Measurements from ENCODE around the gene ELL. TPM values are rescaled to one million over a fixed set of nuclear protein-coding genes. Genes with fewer than 3 reads are reported as not detected.

Gene ELL
- total RNA-seq, 4 donors from 2014 or later, result 21.8 to 30.8 (median 27.3) TPM

DNA sequence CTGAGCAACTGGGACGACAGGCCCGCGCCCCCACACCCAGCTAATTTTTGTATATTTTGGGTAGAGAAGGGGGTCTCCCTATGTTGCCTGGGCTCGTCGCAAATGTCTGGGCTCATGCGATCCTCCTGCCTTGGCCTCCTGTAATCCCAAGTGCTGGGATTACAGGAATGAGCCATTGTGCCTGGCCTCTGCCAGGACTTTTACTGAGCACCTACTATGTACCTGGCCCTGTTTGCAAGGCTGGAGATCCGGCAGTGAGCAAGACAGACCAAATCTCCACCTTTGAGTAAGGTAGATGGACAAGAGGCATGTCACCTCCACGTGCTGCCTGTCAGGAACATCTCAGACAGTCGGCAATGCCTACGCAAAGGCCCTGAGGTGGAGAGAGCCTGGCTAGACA, 14.6 kb upstream of the ELL start:
- Histone ChIP-seq H3K27me3 (no peaks in the 10 kb centered on the region), H3K36me3 (peaks cover 0 to 81% of the 10 kb centered on the region in 2 donors), H3K27ac (no peak overlapping the region), H3K4me1 (no peaks in the 10 kb centered on the region), H3K9me3 (no peaks in the 10 kb centered on the region), H3K4me3 (no peak overlapping the region)
- in situ Hi-C loops (cut with MboI; ENCODE audit: low sequenced_read_pairs in 4 of 4) (no loop called here), intact Hi-C loops (cut with DNase I; ENCODE audit: low total_unique reads) (no loop called here)
- ATAC-seq (no peak), DNase-seq (no peak)
- no peak for TF ChIP-seq POLR2A (IDR thresholded peaks at IDR 0.05)
- TF ChIP-seq, protein P1, sequence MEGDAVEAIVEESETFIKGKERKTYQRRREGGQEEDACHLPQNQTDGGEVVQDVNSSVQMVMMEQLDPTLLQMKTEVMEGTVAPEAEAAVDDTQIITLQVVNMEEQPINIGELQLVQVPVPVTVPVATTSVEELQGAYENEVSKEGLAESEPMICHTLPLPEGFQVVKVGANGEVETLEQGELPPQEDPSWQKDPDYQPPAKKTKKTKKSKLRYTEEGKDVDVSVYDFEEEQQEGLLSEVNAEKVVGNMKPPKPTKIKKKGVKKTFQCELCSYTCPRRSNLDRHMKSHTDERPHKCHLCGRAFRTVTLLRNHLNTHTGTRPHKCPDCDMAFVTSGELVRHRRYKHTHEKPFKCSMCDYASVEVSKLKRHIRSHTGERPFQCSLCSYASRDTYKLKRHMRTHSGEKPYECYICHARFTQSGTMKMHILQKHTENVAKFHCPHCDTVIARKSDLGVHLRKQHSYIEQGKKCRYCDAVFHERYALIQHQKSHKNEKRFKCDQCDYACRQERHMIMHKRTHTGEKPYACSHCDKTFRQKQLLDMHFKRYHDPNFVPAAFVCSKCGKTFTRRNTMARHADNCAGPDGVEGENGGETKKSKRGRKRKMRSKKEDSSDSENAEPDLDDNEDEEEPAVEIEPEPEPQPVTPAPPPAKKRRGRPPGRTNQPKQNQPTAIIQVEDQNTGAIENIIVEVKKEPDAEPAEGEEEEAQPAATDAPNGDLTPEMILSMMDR (IDR thresholded peaks at IDR 0.05 in 4 of 5, conservative IDR thresholded peaks at IDR 0.05 in 1 of 5), result no peak

DNA sequence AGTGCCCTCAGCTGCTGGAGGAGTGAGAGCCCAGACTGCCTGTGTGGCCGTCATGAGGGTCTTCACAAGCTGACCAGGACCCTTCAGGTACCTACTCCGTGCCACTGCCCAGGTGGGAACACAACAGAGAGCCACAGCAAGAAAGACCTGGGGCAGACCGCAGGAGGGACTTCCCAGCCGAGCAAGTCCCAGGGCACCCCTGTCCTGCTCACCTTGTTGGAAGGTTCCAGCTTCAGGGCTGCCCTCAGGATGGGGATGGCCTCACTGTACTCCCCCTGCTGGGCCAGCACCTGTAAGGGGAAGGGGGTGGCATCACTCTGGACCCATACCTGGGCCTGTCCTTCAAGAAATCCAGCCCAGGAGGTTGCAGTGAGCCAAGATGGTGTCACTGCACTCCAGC, 11.2 kb upstream of the ELL start:
- ATAC-seq (no peak), DNase-seq (no peak)
- intact Hi-C loops (cut with DNase I; ENCODE audit: low total_unique reads) (no loop called here), in situ Hi-C loops (cut with MboI; ENCODE audit: low sequenced_read_pairs in 4 of 4) (no loop called here)
- Histone ChIP-seq H3K9me3 (no peaks in the 10 kb centered on the region), H3K36me3 (peaks cover 0 to 58% of the 10 kb centered on the region in 2 donors), H3K4me3 (no peak overlapping the region), H3K27ac (no peak overlapping the region), H3K27me3 (no peaks in the 10 kb centered on the region), H3K4me1 (no peaks in the 10 kb centered on the region)
- no peak for TF ChIP-seq POLR2A (IDR thresholded peaks at IDR 0.05)
- TF ChIP-seq, protein P1 (IDR thresholded peaks at IDR 0.05 in 4 of 5, conservative IDR thresholded peaks at IDR 0.05 in 1 of 5), result no peak

DNA sequence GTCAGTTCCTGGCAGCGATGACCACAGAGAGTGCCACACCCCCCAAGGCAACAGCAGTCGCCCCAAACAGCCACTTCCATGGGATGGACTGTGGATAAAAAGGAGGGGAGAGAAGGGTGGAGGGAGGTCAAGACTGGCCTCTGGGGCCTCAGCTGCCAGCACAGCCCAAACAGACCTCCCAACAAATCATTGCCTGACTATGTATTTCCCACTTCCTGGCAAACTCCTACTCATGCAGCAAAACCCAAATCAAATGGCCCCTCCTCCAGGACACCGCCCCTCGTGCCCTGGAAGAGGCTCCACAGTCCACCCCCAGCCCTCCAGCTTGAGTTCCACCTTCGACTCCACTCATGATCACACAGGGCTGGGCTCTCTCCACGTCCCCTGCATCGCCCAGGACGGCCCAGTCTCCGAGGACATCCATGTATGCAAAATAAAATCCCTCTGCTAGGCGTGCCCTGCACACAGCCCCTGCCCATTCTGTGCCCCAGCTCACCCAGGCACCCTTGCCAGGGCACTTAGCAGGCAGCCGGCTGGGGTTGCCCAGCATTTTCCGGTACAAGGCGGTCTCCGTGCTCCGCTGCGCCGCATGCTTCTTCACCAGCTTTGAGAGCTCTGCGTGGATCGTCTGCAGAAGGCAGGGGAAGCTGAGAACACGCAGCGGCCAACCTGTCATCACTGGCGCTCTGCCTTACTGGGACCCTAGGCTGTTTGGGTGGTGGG, 10.5 kb upstream of the ELL start:
- TF ChIP-seq POLR2A (IDR thresholded peaks at IDR 0.05), result no peak
- TF ChIP-seq, protein P1 (IDR thresholded peaks at IDR 0.05 in 4 of 5, conservative IDR thresholded peaks at IDR 0.05 in 1 of 5), result no peak
- DNase-seq, result no peak
- in situ Hi-C loops (cut with MboI; ENCODE audit: low sequenced_read_pairs in 4 of 4), result no loop called here
- no peaks in the 10 kb centered on the region for H3K9me3 ChIP-seq
- H3K27me3 ChIP-seq, result no peaks in the 10 kb centered on the region
- H3K4me1 ChIP-seq, result no peaks in the 10 kb centered on the region
- no peak overlapping the region for H3K27ac ChIP-seq
- H3K4me3 ChIP-seq, result no peak overlapping the region
- intact Hi-C loops (cut with DNase I; ENCODE audit: low total_unique reads), result no loop called here
- H3K36me3 ChIP-seq, result peaks cover 0 to 51% of the 10 kb centered on the region in 2 donors
- no peak for ATAC-seq

DNA sequence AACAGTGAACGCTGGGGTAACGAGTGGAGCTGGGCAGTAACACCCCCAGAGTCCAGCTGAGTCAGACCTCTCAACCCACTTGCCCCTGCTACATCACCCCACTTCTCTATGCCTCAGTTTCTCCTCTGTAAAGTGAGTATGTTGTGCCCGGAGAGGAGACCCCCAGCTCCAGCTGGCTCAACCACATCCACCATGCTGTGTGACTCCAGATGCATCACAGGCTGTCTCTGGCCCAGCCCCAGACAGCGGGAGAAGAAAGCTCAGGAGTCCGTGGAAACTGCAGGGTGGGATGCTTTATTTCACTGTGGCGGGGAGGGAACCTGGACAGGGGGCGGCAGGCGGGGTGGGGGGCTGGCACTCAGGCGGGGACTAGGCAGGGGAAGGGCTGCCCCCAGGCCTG, 9.6 kb upstream of the ELL start:
- Histone ChIP-seq H3K4me1 (no peaks in the 10 kb centered on the region), H3K4me3 (no peak overlapping the region), H3K9me3 (no peaks in the 10 kb centered on the region), H3K27me3 (no peaks in the 10 kb centered on the region), H3K36me3 (peaks cover 0 to 42% of the 10 kb centered on the region in 2 donors), H3K27ac (no peak overlapping the region)
- intact Hi-C loops (cut with DNase I; ENCODE audit: low total_unique reads), result no loop called here
- ATAC-seq (no peak), DNase-seq (no peak)
- no peak for TF ChIP-seq POLR2A (IDR thresholded peaks at IDR 0.05)
- TF ChIP-seq, protein P1 (IDR thresholded peaks at IDR 0.05 in 4 of 5, conservative IDR thresholded peaks at IDR 0.05 in 1 of 5), result no peak
- in situ Hi-C loops (cut with MboI; ENCODE audit: low sequenced_read_pairs in 4 of 4), result no loop called here

DNA sequence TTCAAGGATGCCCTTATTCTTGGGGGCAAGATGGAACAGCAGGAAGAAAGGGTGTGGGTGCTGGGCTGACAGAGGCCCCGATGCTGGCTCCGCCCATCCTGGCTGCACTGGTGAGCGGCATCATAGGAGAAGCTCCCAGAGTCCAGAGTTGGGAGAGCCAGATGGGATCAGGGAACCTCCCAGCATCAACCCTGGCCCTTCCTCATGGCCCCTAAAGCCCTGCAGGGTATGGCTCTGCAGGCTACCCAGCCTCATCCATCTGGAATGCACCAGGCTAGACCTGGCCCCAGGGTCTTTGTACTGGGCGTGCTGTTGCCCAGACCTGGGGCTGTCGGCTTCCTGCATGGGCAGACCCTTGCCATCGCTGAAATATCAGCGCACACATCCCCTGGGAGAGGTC, 7.9 kb upstream of the ELL start:
- intact Hi-C loops (cut with DNase I; ENCODE audit: low total_unique reads), result no loop called here
- no peaks in the 10 kb centered on the region for H3K27me3 ChIP-seq
- no peak for DNase-seq
- no peaks in the 10 kb centered on the region for H3K9me3 ChIP-seq
- H3K4me1 ChIP-seq, result no peaks in the 10 kb centered on the region
- ATAC-seq, result no peak
- no peak overlapping the region for H3K4me3 ChIP-seq
- no peak for TF ChIP-seq POLR2A (IDR thresholded peaks at IDR 0.05)
- TF ChIP-seq, protein P1 (IDR thresholded peaks at IDR 0.05 in 4 of 5, conservative IDR thresholded peaks at IDR 0.05 in 1 of 5), result no peak
- in situ Hi-C loops (cut with MboI; ENCODE audit: low sequenced_read_pairs in 4 of 4), result no loop called here
- H3K36me3 ChIP-seq, result peaks cover 0 to 34% of the 10 kb centered on the region in 2 donors
- H3K27ac ChIP-seq, result no peak overlapping the region
